T-helper 2 cell treated with Interferon-gamma antibody and Interleukin-4, amounts not matched to agents 100 ng/mL and 5 ng/mL, for 36 hours (primary cell): ENCODE results near the gene GRIN2C. TPM values are rescaled to one million over a fixed set of nuclear protein-coding genes. Genes with fewer than 3 reads are reported as not detected.

Source experiments
- intact Hi-C: fragments of 100-400 bp; cut with micrococcal nuclease; formaldehyde crosslinking; loops from one replicate; pipeline ENCODE4 v1.15.1; 2023
- total RNA-seq: library from RNA; stranded (reverse); gene quantifications from 2 replicates; pipeline ENCODE4 v1.2.3, GENCODE V29; 2022

The GRIN2C gene
- total RNA-seq, 1 donor from 2014 or later: 0.11 TPM

DNA sequence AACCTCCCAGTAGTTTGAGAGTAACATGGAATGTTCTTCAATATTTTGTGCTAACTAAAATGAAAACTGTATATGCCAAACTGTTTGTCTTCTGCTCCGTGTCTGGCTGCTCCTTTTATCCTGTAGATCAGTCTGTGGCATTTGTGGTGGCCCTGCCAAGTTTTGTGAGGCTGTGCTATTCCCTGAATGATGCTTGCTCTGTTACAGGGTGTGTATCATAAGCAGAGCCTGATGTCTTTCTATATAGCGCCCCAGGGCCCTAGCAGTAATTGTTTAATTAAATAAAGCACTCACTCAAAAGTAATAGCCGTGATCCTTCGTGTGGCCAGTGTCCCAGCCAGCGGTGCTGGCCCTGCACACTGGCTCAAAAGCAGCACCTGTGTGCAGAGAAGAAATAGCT is 55.7 kb downstream of the GRIN2C start:
- intact Hi-C loops: no loop called here

DNA sequence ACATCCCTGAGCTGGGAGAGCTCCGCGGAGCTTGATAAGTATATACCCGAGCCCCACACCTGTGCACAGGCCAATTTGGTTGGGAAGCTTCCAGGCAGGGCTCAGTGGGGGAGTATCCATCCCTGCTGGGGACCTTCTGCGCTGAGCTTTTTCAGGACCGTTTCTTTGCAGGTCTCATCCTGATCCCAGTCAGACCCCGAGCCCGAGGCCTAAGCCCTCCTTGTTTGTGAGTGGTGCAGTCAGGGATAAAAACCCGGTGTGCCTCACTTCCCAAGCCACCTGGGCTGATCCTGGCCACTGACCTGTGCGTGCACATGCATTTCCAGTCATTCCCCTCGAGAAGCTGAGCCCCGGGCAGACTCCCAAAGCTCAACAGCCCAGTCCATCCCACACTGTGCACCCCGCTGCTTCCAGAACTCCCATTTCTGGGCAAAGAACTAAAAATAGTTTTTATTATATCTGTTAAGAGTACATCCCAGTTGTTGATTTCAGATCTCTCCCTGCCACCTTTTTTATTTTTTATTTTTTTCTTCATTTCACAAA is 56.2 kb downstream of the GRIN2C start:
- intact Hi-C loops: no loop called here

GRCh38 chr17:74801896-74802295 is 57.8 kb downstream of the GRIN2C start:
- intact Hi-C loops: no loop called here

- intact Hi-C loops: no loop called here
Observed at GRCh38 chr17:74800531-74800930, 59.2 kb downstream of the GRIN2C start.

DNA sequence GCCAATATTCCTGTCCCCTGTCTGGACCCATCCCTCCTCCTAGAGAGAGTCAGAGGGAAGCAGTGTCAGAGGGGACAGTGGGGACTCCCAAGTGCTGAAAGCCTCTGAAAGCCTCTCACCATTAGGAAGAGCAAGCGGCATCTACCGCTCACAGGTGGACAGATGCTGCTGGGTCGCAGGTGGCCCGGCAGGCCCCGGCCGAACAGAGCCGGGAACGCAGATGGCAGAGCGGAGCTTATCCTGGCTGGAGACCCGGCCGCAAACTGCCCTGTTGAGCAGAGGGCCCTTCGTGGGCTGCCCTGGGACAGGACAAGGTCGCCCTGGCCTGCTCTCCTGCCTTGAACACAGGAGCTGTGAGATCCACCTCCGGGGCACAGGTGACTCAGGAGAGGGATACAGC is 60.6 kb downstream of the GRIN2C start:
- intact Hi-C loops: loop anchor here (1.0 kb wide), 1 partner anchor 13 kb away; no protein-coding TSS in a partner anchor

GRCh38 chr17:74798239-74798707 is 61.4 kb downstream of the GRIN2C start:
- intact Hi-C loops: no loop called here

GRCh38 chr17:74797824-74798223 is 61.9 kb downstream of the GRIN2C start:
- intact Hi-C loops: no loop called here

GRCh38 chr17:74796866-74797265 is 62.8 kb downstream of the GRIN2C start:
- intact Hi-C loops: no loop called here

- intact Hi-C loops: no loop called here
Observed at GRCh38 chr17:74796211-74796610, 63.5 kb downstream of the GRIN2C start.

- intact Hi-C loops: no loop called here
Observed at GRCh38 chr17:74795327-74796020, 64.2 kb downstream of the GRIN2C start.

GRCh38 chr17:74792586-74793105 is 67.0 kb downstream of the GRIN2C start:
- intact Hi-C loops: loop anchor here (5.0 kb wide), 1 partner anchor 135 kb away; no protein-coding TSS in a partner anchor

Other genes with a start within 250 kb of the GRIN2C start
- not detected in 2 replicates for gene CD300E, start 236.1 kb downstream of the GRIN2C start, total RNA-seq
- gene CD300LF, start 147.0 kb downstream of the GRIN2C start, total RNA-seq: not detected in 2 replicates
- 91.3 and 93.8 TPM in 2 replicates for gene RAB37, start 122.6 kb downstream of the GRIN2C start, total RNA-seq
- 289 and 299 TPM in 2 replicates for gene NHERF1, start 111.3 kb downstream of the GRIN2C start, total RNA-seq
- 32.9 and 37.3 TPM in 2 replicates for gene NAT9, start 83.5 kb downstream of the GRIN2C start, total RNA-seq
- 32.2 and 33.0 TPM in 2 replicates for gene FDXR, start 13.1 kb upstream of the GRIN2C start, total RNA-seq
- gene FADS6, start 33.7 kb upstream of the GRIN2C start, total RNA-seq: not detected in 2 replicates
- gene USH1G, start 63.4 kb upstream of the GRIN2C start, total RNA-seq: not detected in 2 replicates
- gene OTOP2, start 64.4 kb upstream of the GRIN2C start, total RNA-seq: not detected in 2 replicates
- gene OTOP3, start 76.0 kb upstream of the GRIN2C start, total RNA-seq: not detected in 2 replicates
- gene HID1, start 112.9 kb upstream of the GRIN2C start, total RNA-seq: 0.34 and 0.59 TPM in 2 replicates
- gene CDR2L, start 127.7 kb upstream of the GRIN2C start, total RNA-seq: 0.64 and 0.73 TPM in 2 replicates
- 52.9 and 55.5 TPM in 2 replicates for gene MRPL58, start 152.8 kb upstream of the GRIN2C start, total RNA-seq
- 203 and 208 TPM in 2 replicates for gene ATP5PD, start 187.1 kb upstream of the GRIN2C start, total RNA-seq
- gene KCTD2, start 187.3 kb upstream of the GRIN2C start, total RNA-seq: 17.2 and 17.5 TPM in 2 replicates
- 6.3 and 8.7 TPM in 2 replicates for gene SLC16A5, start 228.1 kb upstream of the GRIN2C start, total RNA-seq